HFF-Myc (cell line): ENCODE results near the gene HSPG2.

Experiments
- DNase-seq: peaks from one replicate; pipeline ENCODE4 v3.0.0-alpha.2; 2011; ENCODE audit warnings: low read depth; ENCODE audit errors: extremely low read depth
- H3K4me3 ChIP-seq: replicated peaks from 2 replicates; pipeline ENCODE4 v1.5.1; 2011; ENCODE audit warnings: low read depth, mild to moderate bottlenecking, control low read depth, low read length
- TF ChIP-seq, protein P1 (sequence below): IDR thresholded peaks from 2 replicates; pipeline ENCODE4 v1.5.1; 2012; ENCODE audit warnings: mild to moderate bottlenecking, low read depth, low read length, control low read depth; ENCODE audit errors: missing control alignments

Gene HSPG2

DNA sequence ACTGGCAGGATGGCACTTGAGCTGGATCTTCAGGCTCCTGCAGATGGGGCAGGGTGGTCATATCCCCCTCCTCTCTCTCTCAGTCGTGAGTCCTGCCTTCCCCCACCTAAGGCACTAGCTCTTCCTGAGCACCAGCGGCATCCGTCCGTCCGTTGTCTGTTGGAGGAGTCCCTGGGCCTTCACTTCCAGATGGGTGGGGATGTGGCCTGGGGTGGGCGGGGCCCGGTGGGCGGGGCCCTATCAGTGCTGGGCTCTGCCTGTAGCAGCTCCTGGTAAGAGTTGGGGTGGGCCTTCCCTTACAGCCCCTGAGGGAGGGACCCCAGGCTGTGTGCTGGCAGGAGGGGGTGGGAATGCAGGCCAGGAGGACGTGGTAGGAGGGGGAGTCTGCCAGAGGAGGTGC lies 114.8 kb downstream of the HSPG2 start:
- TF ChIP-seq, protein P1, sequence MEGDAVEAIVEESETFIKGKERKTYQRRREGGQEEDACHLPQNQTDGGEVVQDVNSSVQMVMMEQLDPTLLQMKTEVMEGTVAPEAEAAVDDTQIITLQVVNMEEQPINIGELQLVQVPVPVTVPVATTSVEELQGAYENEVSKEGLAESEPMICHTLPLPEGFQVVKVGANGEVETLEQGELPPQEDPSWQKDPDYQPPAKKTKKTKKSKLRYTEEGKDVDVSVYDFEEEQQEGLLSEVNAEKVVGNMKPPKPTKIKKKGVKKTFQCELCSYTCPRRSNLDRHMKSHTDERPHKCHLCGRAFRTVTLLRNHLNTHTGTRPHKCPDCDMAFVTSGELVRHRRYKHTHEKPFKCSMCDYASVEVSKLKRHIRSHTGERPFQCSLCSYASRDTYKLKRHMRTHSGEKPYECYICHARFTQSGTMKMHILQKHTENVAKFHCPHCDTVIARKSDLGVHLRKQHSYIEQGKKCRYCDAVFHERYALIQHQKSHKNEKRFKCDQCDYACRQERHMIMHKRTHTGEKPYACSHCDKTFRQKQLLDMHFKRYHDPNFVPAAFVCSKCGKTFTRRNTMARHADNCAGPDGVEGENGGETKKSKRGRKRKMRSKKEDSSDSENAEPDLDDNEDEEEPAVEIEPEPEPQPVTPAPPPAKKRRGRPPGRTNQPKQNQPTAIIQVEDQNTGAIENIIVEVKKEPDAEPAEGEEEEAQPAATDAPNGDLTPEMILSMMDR = no peak
- no peak overlapping the region for H3K4me3 ChIP-seq
- DNase-seq = no peak

DNA sequence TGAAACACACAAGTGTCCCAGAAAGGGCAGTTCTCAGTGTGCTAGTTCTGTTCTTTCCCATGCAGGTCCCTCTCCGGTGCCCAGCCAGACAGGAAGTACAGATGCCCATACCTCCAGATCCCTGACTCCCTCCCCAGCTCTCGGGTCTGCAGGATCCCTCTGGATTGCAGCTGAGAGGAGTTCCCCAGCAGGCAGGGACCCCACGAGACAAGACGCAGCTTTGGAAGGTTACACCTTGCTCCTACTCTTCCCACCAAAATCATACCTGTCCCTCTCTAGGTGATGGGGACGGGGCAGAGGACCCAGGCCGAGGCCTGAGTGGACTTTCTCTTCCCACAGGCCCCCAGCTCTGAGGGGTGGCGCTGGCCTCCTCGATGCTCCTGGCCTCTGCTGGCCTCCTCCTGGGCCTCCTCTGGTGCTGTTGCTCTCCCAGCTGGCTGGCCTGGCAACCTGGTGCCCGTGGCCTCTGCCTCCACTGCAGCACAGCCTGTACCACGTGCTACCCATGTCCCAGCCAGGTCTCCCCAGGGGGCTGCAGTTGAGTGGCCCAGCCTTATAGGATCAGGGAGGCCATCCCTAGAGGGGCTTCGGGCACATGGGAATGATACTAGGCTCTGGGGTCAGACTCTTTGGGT lies 115.6 kb downstream of the HSPG2 start:
- H3K4me3 ChIP-seq = no peak overlapping the region
- DNase-seq = no peak
- TF ChIP-seq, protein P1 = no peak

DNA sequence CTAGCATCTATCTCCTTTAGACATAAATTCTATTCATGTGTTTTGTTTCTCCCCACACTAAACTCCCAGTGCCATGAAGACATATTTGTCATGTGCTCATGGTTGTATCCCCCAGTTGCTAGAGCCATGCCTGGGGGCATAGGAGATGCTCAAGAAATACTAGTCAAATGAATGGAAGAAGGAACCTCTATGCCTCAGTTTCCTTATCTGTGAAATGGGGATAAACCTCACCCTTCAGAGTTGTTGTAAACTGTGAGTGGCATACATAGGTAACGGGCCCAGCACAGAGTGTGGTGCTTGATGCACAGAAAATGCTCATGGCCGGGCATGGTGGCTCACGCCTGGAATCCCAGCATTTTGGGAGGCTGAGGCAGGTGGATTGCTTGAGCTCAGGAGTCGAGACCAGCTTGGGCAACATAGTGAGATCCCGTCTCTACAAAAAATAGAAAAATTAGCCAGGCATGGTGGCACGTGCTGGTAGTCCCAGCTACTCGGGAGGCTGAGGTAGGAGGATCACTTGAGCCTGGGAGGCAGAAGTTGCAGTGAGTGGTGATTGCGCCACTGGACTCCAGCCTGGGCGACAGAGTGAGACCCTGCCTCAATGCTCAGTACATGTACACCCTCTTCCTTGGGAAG lies 116.4 kb downstream of the HSPG2 start:
- H3K4me3 ChIP-seq = no peak overlapping the region
- DNase-seq = no peak
- TF ChIP-seq, protein P1 = no peak

DNA sequence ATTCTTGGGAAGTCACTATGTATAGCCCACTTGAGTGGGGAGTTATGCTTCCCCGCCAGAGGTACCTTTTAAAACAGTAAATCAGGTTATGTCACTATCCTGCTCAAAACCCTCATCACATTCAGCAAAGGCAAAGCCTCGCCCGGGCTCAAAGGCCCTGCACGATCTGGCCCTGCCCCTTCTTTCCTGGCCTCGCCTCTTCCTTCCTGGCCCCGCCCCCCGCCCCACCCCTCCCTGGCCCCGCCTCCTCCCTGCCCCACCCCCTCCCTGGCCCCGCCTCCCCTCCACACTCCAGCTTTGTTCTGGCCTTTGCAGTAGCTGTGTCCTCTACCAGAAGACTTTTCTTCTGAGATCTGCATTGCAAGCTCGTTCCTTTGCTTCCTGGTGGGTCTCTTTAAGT lies 118.5 kb downstream of the HSPG2 start:
- TF ChIP-seq, protein P1 = no peak
- no peak overlapping the region for H3K4me3 ChIP-seq
- DNase-seq = no peak

DNA sequence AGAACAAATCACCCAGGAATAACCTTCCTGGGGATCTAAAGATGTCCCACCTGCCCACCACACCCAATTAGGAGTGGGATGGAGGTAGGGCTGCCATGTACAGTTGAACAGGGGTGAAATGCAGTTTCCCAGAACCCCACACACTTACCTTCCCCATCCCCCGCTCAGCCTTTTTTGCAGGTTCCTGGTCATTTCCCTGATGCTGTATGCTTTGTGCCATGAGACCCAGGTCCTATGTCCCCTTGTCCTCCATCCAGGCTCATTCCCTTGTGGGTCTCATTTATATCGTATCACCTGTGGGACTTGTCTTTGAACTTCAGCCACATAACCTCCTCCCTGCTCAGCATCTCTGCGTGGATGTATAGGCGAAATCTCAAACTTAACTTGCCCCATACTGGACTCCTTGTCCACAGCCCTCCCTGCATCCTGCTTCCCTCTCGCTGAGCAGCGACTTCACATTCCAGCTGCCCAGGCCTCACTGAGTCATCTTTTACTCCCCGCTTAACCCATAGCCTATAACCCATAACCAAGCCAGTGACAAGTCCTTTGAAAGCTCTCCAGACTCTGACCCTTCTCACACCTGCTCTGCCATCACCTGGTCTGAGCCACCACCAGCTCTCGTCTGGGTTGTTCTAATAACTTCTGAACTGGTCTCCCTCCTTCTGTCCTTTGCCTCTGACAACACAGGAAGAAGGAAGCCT lies 120.4 kb downstream of the HSPG2 start:
- H3K4me3 ChIP-seq = no peak overlapping the region
- TF ChIP-seq, protein P1 = no peak
- no peak for DNase-seq

DNA sequence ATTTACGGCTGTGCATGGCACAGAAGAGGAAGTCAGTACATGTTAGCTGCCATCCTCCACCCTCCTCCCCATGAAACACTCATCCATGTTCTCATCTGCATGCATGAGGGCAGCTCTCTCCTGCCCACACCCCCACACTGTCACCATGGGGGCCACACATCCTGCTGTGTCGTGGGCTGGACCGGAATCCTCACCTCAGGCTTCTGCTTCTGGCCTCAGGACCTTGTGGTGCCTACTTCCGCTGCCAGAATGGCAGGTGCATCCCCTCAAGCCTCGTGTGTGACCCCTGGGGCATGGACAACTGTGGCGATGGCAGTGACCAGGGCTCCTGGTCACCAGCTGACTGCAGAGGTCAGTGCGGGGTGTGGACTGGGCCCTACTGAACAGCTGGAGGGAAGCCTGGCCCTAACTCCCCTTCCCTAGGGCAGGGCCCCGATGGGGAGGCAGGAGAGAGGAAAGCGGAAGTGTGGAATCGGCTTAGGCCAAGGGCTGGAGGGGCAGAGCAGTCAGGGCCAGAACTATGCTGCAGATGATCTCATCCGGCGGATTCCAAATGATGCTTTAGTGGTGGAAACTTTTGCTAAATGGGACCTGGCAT lies 121.3 kb downstream of the HSPG2 start:
- TF ChIP-seq, protein P1 = no peak
- H3K4me3 ChIP-seq = no peak overlapping the region
- DNase-seq = no peak
